Activated CD4-positive, alpha-beta T cell treated with anti-CD3 and anti-CD28 coated beads, Interleukin-2, amount 10 ng/mL, durations not matched to agents 7 days and 5 days (primary cell): ENCODE results near the gene NDST1. TPM values are rescaled to one million over a fixed set of nuclear protein-coding genes. Genes with fewer than 3 reads are reported as not detected.

Source experiments
- CTCF ChIA-PET: fragments of 350-600 bp; sonication (Branson Sonifier 250); formaldehyde crosslinking; loops from one replicate; lab custom pipeline; 2021; ENCODE audit warnings: antibody characterized with exemption; lab: Charles Lee
- POLR2A ChIA-PET: fragments of 350-600 bp; sonication (Branson Sonifier 250); formaldehyde crosslinking; loops from one replicate; lab custom pipeline; 2021; ENCODE audit warnings: antibody characterized with exemption; lab: Charles Lee
- DNase-seq: peaks from one replicate; pipeline ENCODE4 v3.0.0-alpha.2; 2020
- H3K27ac Mint-ChIP-seq: one replicate; pipeline ENCODE4 v1.8.0; 2021; ENCODE audit warnings: mild to moderate bottlenecking, moderate library complexity, mixed read lengths
- H3K27me3 Mint-ChIP-seq: one replicate; pipeline ENCODE4 v1.8.0; 2021; ENCODE audit warnings: mixed read lengths
- H3K36me3 Mint-ChIP-seq: one replicate; pipeline ENCODE4 v1.8.0; 2021; ENCODE audit warnings: low read depth, mixed read lengths
- H3K4me1 Mint-ChIP-seq: one replicate; pipeline ENCODE4 v1.8.0; 2021; ENCODE audit warnings: mixed read lengths
- H3K4me3 Mint-ChIP-seq: one replicate; pipeline ENCODE4 v1.8.0; 2021; ENCODE audit warnings: mild to moderate bottlenecking, moderate library complexity, mixed read lengths
- H3K9me3 Mint-ChIP-seq: one replicate; pipeline ENCODE4 v1.8.0; 2021; ENCODE audit warnings: mixed read lengths
- total RNA-seq, 2 experiments: library from RNA; stranded (reverse); gene quantifications; one replicate each; pipeline ENCODE4 v1.2.3, GENCODE V29; 2021

Gene NDST1
- total RNA-seq, 2 experiments from 2014 or later, result 0.50 to 0.71 TPM

GRCh38 chr5:150481972-150482406, 25.9 kb upstream of the NDST1 start:
- H3K4me1 Mint-ChIP-seq, result peaks cover 3% of the 10 kb centered on the region
- no peak overlapping the region for H3K4me3 Mint-ChIP-seq
- DNase-seq, result no peak
- H3K9me3 Mint-ChIP-seq, result no peaks in the 10 kb centered on the region
- CTCF ChIA-PET, result interaction anchor here (0.8 to 1.0 kb wide), 2 partner anchors 9 kb away, joined by 3 read pairs; no protein-coding TSS in a partner anchor
- POLR2A ChIA-PET, result no interaction called here
- H3K27me3 Mint-ChIP-seq, result peaks cover 13% of the 10 kb centered on the region
- no peak overlapping the region for H3K27ac Mint-ChIP-seq
- no peaks in the 10 kb centered on the region for H3K36me3 Mint-ChIP-seq

GRCh38 chr5:150484964-150485692, 22.8 kb upstream of the NDST1 start:
- CTCF ChIA-PET, result interaction anchor here (0.6 to 1.6 kb wide), 4 partner anchors 12 to 143 kb away, joined by 3 to 5 read pairs (median 4); no protein-coding TSS in a partner anchor
- H3K4me1 Mint-ChIP-seq, result peaks cover 9% of the 10 kb centered on the region
- peaks cover 17% of the 10 kb centered on the region for H3K27me3 Mint-ChIP-seq
- no peak for DNase-seq
- H3K4me3 Mint-ChIP-seq, result peak overlapping the region; percentile 66
- H3K27ac Mint-ChIP-seq, result no peak overlapping the region
- POLR2A ChIA-PET, result no interaction called here
- no peaks in the 10 kb centered on the region for H3K36me3 Mint-ChIP-seq
- no peaks in the 10 kb centered on the region for H3K9me3 Mint-ChIP-seq

- peak; percentile 12 for DNase-seq
- Mint-ChIP-seq H3K27ac (no peak overlapping the region), H3K9me3 (no peaks in the 10 kb centered on the region), H3K4me3 (no peak overlapping the region), H3K36me3 (no peaks in the 10 kb centered on the region), H3K4me1 (peaks cover 9% of the 10 kb centered on the region), H3K27me3 (peaks cover 17% of the 10 kb centered on the region)
- ChIA-PET POLR2A (no interaction called here), CTCF (interaction anchor here (0.6 to 1.6 kb wide), 4 partner anchors 11 to 143 kb away, joined by 3 to 5 read pairs (median 4); no protein-coding TSS in a partner anchor)
Observed at GRCh38 chr5:150485693-150486401, 22.1 kb upstream of the NDST1 start.

- Mint-ChIP-seq H3K27ac (peak overlapping the region; percentile 5), H3K36me3 (no peaks in the 10 kb centered on the region), H3K4me3 (peak overlapping the region; percentile 45), H3K27me3 (peaks cover 17% of the 10 kb centered on the region), H3K9me3 (no peaks in the 10 kb centered on the region), H3K4me1 (peaks cover 9% of the 10 kb centered on the region)
- ChIA-PET CTCF (interaction anchor here (0.9 to 1.6 kb wide), 2 partner anchors 11 to 159 kb away, joined by 3 to 4 read pairs; no protein-coding TSS in a partner anchor), POLR2A (no interaction called here)
- DNase-seq, result peak; percentile 14
Observed at GRCh38 chr5:150486402-150487198, 21.3 kb upstream of the NDST1 start.

GRCh38 chr5:150487199-150488061, 20.5 kb upstream of the NDST1 start:
- Mint-ChIP-seq H3K4me1 (peaks cover 9% of the 10 kb centered on the region), H3K9me3 (no peaks in the 10 kb centered on the region), H3K27me3 (peaks cover 17% of the 10 kb centered on the region), H3K27ac (no peak overlapping the region), H3K4me3 (peak overlapping the region; percentile 45), H3K36me3 (no peaks in the 10 kb centered on the region)
- POLR2A ChIA-PET, result no interaction called here
- CTCF ChIA-PET, result interaction anchor here (0.9 to 1.4 kb wide), 2 partner anchors 11 to 158 kb away, joined by 3 to 4 read pairs; no protein-coding TSS in a partner anchor
- no peak for DNase-seq

- H3K36me3 Mint-ChIP-seq, result no peaks in the 10 kb centered on the region
Observed at GRCh38 chr5:150488519-150489359, 19.2 kb upstream of the NDST1 start.

GRCh38 chr5:150489360-150490295, 18.3 kb upstream of the NDST1 start:
- CTCF ChIA-PET, result interaction anchor here (1.0 kb wide), 1 partner anchor 16 kb away, joined by 3 read pairs; no protein-coding TSS in a partner anchor
- Mint-ChIP-seq H3K4me3 (no peak overlapping the region), H3K9me3 (no peaks in the 10 kb centered on the region), H3K36me3 (no peaks in the 10 kb centered on the region), H3K27me3 (peaks cover 15% of the 10 kb centered on the region), H3K27ac (no peak overlapping the region), H3K4me1 (peaks cover 9% of the 10 kb centered on the region)
- DNase-seq, result no peak
- POLR2A ChIA-PET, result no interaction called here

More at GRCh38 chr5:150488519-150489359, 19.2 kb upstream of the NDST1 start:
- Mint-ChIP-seq H3K27ac (no peak overlapping the region), H3K4me1 (peaks cover 9% of the 10 kb centered on the region), H3K4me3 (no peak overlapping the region), H3K27me3 (peaks cover 15% of the 10 kb centered on the region), H3K9me3 (no peaks in the 10 kb centered on the region)
- no peak for DNase-seq
- CTCF ChIA-PET, result interaction anchor here (1.4 kb wide), 1 partner anchor 9 kb away, joined by 4 read pairs; no protein-coding TSS in a partner anchor
- POLR2A ChIA-PET, result no interaction called here

GRCh38 chr5:150490296-150490669, 17.6 kb upstream of the NDST1 start:
- no peak for DNase-seq
- POLR2A ChIA-PET, result no interaction called here
- Mint-ChIP-seq H3K4me1 (peaks cover 7% of the 10 kb centered on the region), H3K4me3 (no peak overlapping the region), H3K9me3 (no peaks in the 10 kb centered on the region), H3K36me3 (no peaks in the 10 kb centered on the region), H3K27me3 (peaks cover 8% of the 10 kb centered on the region), H3K27ac (no peak overlapping the region)
- CTCF ChIA-PET, result interaction anchor here (1.0 to 2.5 kb wide), 3 partner anchors 9 to 41 kb away, joined by 3 to 8 read pairs (median 3); partner anchors contain the start of gene RPS14

- Mint-ChIP-seq H3K9me3 (no peaks in the 10 kb centered on the region), H3K27ac (no peak overlapping the region), H3K4me1 (peaks cover 7% of the 10 kb centered on the region), H3K27me3 (peaks cover 8% of the 10 kb centered on the region), H3K4me3 (no peak overlapping the region), H3K36me3 (no peaks in the 10 kb centered on the region)
- no peak for DNase-seq
- ChIA-PET POLR2A (no interaction called here), CTCF (interaction anchor here (0.9 to 2.5 kb wide), 5 partner anchors 8 to 41 kb away, joined by 3 to 8 read pairs (median 3); partner anchors contain the start of gene RPS14)
Observed at GRCh38 chr5:150490754-150491153, 17.2 kb upstream of the NDST1 start.

GRCh38 chr5:150491876-150492275, 16.1 kb upstream of the NDST1 start:
- DNase-seq, result no peak
- Mint-ChIP-seq H3K4me3 (no peak overlapping the region), H3K36me3 (no peaks in the 10 kb centered on the region), H3K4me1 (peaks cover 7% of the 10 kb centered on the region), H3K9me3 (no peaks in the 10 kb centered on the region), H3K27me3 (peaks cover 8% of the 10 kb centered on the region), H3K27ac (no peak overlapping the region)
- ChIA-PET POLR2A (no interaction called here), CTCF (interaction anchor here (0.9 to 2.5 kb wide), 3 partner anchors 9 to 42 kb away, joined by 3 to 8 read pairs (median 4); partner anchors contain the start of gene RPS14)
